ENCODE data around the gene SZRD1. TPM values are rescaled to one million over a fixed set of nuclear protein-coding genes. Genes with fewer than 3 reads are reported as not detected.

Gene SZRD1
- total and polyA plus RNA-seq, 4 donors = 14.2 to 44.3 (median 25.0) TPM

DNA sequence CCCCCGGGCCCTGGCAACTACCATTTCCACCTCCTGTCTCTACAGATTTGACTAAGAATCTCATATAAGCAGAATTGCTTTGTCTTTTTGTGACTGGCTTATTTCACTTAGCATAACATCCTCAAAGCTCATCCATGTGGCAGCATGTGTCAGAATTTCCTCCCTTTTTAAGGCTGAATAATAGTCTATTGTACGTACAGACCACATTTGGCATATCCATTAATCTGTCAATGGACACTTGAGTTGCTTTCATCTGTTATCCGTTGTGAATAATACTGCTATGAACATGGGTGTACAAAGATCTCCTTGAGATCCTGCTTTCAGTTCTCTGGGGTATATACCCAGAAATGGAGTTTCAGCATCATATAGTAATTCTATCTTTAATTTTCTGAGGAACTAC, 46.1 kb downstream of the SZRD1 start:
- no peaks in the 10 kb centered on the region for H3K4me1 ChIP-seq (ENCODE audit: control insufficient read depth in 4 of 4, insufficient read depth in 4 of 4, low read length in 3 of 4)
- DNase-seq (ENCODE audit: low spot score) = no peak
- no peaks in the 10 kb centered on the region for H3K36me3 ChIP-seq (ENCODE audit: control insufficient read depth in 4 of 4, insufficient read depth in 3 of 4, low read depth in 1 of 4, low read length in 3 of 4)
- no peak overlapping the region for H3K9ac ChIP-seq (ENCODE audit: low read depth in 1 of 2, low read length in 2 of 2)
- H3K27ac ChIP-seq (ENCODE audit: low read depth in 1 of 2, low read length in 2 of 2) = no peak overlapping the region
- TF ChIP-seq RXRA (IDR thresholded peaks at IDR 0.05) (no peak), FOXA2 (IDR thresholded peaks at IDR 0.05) (no peak), NR2F2 (IDR thresholded peaks at IDR 0.05) (no peak), EGR1 (IDR thresholded peaks at IDR 0.05; ENCODE audit: low read depth in 2 of 2) (no peak), HNF4G (IDR thresholded peaks at IDR 0.05) (no peak), JUND (IDR thresholded peaks at IDR 0.05) (no peak)
- TF ChIP-seq, protein P1, sequence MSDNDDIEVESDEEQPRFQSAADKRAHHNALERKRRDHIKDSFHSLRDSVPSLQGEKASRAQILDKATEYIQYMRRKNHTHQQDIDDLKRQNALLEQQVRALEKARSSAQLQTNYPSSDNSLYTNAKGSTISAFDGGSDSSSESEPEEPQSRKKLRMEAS (IDR thresholded peaks at IDR 0.05) = no peak
- H3K4me3 ChIP-seq (ENCODE audit: low read depth in 1 of 3, low read length in 3 of 3) = no peak overlapping the region
- H3K27me3 ChIP-seq (ENCODE audit: control insufficient read depth in 4 of 4, insufficient read depth in 4 of 4, low read length in 3 of 4) = no peaks in the 10 kb centered on the region
- peaks cover 0 to 1% (median 0%) of the 10 kb centered on the region in 4 donors for H3K9me3 ChIP-seq (ENCODE audit: control insufficient read depth in 4 of 4, low read length in 3 of 4)
- 89% methylated on average over 3 of the region's 3 CpGs for WGBS

DNA sequence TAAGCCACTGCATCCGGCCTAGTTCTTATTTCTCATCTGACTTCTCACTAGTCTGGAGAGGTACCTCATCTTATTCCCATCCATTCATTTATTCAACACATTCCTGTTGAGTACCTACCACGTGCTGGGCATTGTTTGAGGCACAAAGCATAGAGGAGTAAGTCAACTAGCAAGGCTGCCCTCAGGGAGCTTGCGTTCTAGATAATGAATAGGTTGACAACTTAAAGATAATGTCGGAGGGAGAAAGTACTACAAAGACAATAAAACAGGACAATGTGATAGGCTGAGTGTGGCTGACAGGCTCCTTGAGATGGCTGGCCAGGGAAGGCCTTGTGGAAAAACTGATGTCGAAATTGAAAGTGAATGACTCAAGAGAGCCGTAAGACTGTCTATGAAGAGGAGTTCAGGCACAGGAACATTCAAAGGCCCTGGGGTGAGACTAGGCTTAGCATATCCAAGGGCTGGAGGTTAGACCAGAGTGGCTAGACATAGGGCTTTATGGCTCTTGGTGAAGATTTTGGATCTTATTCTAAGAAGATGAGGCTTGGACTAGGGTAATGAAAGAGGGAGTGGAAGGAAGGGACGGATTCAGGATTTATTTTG, 51.9 kb downstream of the SZRD1 start:
- H3K27me3 ChIP-seq (ENCODE audit: control insufficient read depth in 4 of 4, insufficient read depth in 4 of 4, low read length in 3 of 4) = no peaks in the 10 kb centered on the region
- no peak overlapping the region for H3K27ac ChIP-seq (ENCODE audit: low read depth in 1 of 2, low read length in 2 of 2)
- no peak overlapping the region for H3K9ac ChIP-seq (ENCODE audit: low read depth in 1 of 2, low read length in 2 of 2)
- WGBS = 94% methylated on average over 7 of the region's 7 CpGs
- no peaks in the 10 kb centered on the region for H3K4me1 ChIP-seq (ENCODE audit: control insufficient read depth in 4 of 4, insufficient read depth in 4 of 4, low read length in 3 of 4)
- DNase-seq (ENCODE audit: low spot score) = no peak
- no peak overlapping the region for H3K4me3 ChIP-seq (ENCODE audit: low read depth in 1 of 3, low read length in 3 of 3)
- H3K9me3 ChIP-seq (ENCODE audit: control insufficient read depth in 4 of 4, low read length in 3 of 4) = no peaks in the 10 kb centered on the region
- H3K36me3 ChIP-seq (ENCODE audit: control insufficient read depth in 4 of 4, insufficient read depth in 3 of 4, low read depth in 1 of 4, low read length in 3 of 4) = no peaks in the 10 kb centered on the region
- no peak for TF ChIP-seq RXRA (IDR thresholded peaks at IDR 0.05)
- TF ChIP-seq, protein P2, sequence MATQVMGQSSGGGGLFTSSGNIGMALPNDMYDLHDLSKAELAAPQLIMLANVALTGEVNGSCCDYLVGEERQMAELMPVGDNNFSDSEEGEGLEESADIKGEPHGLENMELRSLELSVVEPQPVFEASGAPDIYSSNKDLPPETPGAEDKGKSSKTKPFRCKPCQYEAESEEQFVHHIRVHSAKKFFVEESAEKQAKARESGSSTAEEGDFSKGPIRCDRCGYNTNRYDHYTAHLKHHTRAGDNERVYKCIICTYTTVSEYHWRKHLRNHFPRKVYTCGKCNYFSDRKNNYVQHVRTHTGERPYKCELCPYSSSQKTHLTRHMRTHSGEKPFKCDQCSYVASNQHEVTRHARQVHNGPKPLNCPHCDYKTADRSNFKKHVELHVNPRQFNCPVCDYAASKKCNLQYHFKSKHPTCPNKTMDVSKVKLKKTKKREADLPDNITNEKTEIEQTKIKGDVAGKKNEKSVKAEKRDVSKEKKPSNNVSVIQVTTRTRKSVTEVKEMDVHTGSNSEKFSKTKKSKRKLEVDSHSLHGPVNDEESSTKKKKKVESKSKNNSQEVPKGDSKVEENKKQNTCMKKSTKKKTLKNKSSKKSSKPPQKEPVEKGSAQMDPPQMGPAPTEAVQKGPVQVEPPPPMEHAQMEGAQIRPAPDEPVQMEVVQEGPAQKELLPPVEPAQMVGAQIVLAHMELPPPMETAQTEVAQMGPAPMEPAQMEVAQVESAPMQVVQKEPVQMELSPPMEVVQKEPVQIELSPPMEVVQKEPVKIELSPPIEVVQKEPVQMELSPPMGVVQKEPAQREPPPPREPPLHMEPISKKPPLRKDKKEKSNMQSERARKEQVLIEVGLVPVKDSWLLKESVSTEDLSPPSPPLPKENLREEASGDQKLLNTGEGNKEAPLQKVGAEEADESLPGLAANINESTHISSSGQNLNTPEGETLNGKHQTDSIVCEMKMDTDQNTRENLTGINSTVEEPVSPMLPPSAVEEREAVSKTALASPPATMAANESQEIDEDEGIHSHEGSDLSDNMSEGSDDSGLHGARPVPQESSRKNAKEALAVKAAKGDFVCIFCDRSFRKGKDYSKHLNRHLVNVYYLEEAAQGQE (IDR thresholded peaks at IDR 0.05) = no peak
- no peak for TF ChIP-seq GABPA (IDR thresholded peaks at IDR 0.05 in 1 of 2, conservative IDR thresholded peaks at IDR 0.05 in 1 of 2)
- TF ChIP-seq EGR1 (IDR thresholded peaks at IDR 0.05; ENCODE audit: low read depth in 2 of 2) = no peak
- no peak for TF ChIP-seq TAF1 (conservative IDR thresholded peaks at IDR 0.05)
- TF ChIP-seq, protein P3, sequence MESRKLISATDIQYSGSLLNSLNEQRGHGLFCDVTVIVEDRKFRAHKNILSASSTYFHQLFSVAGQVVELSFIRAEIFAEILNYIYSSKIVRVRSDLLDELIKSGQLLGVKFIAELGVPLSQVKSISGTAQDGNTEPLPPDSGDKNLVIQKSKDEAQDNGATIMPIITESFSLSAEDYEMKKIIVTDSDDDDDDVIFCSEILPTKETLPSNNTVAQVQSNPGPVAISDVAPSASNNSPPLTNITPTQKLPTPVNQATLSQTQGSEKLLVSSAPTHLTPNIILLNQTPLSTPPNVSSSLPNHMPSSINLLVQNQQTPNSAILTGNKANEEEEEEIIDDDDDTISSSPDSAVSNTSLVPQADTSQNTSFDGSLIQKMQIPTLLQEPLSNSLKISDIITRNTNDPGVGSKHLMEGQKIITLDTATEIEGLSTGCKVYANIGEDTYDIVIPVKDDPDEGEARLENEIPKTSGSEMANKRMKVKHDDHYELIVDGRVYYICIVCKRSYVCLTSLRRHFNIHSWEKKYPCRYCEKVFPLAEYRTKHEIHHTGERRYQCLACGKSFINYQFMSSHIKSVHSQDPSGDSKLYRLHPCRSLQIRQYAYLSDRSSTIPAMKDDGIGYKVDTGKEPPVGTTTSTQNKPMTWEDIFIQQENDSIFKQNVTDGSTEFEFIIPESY (IDR thresholded peaks at IDR 0.05) = no peak

All from liver (tissue), 9 donors.